ENCODE results near the gene EP400.
"Not testable (repeated sequence)": the region's sequence is repeated elsewhere in the genome, so short reads cannot be mapped to it uniquely, and the experiment has no call there.

Gene EP400

DNA sequence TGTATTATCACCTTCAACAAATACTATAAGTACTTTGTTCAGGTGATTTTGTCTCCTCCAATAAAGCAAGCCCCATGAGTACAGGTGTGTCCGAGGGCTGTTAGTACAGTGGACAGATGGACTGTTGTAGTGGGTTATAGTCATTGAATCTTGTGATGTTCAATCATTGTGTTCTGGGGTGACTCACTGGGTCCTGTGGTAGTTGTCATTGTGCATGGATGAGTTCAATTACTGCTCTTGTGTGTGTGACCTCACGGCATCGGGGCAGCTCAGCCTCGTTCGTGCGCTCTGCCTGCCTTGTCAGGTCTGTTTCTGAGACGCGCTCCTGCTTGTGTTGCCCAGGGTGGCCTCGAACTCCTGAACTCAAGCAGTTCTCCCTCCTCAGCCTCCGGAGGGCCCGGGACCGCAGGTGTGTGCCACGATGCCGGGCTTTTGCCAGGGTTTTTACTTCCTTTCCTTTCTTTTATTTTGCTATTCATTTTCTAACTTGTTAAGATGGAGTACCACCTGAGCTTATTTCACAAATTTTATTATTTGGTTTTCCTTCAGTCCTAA, 122.2 kb downstream of the EP400 start:
- no peak for DNase-seq

DNA sequence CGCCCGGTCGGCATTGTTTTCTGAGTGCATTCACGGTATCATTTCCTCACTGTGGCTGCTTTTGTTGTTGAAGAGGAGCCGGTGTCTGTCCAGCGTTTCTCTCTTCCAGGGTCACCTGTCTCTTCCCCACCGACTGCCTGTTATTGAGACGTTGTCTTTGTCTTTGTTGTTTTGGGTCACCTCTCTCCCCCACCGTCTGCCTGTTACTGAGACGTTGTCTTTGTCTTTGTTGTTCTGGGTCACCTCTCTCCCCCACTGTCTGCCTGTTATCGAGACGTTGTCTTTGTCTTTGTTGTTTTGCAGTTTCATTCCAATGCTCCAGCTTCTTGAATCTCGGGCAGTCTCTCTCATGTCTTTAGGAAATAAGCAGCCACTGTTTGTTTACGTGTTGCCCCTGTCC, 124.5 kb downstream of the EP400 start:
- DNase-seq: no peak

DNA sequence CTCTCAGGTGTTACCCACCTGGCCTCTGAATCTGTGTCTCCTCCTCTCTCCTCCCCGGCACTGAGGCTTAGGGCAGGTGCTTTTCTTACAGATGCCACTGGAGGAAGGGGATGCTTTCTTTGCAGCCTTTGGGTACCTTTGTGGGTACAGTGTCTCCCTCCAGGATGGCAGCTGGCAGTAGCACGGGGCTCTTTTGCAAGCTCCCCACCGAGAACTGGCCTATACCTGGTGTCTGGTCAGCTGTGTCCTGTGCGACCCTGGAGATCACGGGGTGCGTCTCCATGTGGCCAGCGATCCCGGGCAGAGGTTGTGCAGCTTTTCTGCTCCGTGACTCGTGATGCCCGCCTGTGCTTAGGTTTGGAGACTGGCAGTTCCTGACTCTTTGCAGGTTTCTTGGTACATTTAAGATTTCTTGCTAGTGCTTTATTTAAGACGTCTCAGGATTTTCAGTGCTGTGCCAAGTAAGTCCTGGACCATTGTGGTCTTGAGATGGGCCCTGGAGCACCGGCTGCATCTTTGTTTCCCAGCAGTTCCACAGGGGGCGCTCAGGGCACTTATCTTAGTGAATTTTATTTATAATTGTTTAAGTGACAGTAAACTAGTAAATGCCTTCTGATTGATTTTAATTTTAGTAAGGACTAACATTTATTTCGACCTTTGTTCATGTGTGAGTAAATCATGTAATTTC, 125.4 kb downstream of the EP400 start:
- no peak for DNase-seq

DNA sequence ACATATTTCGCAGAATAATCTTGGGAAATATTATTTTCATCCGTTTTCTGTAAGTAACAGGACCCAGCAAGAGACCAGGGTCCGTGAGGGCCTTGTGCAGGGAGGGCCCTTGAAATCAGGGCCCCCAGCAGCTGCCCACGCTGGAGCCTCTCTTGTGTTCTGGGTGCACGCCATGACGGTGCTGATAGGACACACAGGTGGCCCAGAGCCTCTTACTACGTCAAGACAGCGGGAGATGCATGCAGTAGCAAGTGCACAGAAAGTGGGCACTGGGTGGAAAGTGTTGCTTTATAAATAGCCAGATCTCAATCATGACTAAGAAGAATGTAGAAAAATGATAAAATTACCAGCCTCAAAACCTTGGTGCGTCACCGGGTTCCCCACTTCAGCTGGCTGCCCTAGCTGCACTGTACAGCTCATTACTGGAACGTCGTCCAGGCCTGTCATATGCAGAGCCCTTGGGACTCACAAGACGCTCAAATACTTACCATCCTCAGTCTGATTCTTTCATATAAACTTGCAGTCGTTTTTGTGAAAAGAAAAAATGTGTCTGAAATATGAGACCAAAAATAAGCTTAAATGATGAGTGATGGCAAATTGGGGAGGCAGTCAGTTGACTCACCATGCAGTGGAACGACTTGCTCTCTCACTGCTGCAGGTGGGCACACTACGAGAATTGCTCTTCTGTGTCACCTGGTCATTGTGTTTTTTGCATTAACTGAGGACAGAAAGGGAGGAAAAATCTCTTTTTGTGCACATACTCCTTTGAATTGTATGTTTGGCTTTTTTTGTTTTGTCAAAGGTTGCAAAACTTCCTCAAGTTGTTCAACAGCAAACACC, 126.2 kb downstream of the EP400 start:
- DNase-seq: no peak

DNA sequence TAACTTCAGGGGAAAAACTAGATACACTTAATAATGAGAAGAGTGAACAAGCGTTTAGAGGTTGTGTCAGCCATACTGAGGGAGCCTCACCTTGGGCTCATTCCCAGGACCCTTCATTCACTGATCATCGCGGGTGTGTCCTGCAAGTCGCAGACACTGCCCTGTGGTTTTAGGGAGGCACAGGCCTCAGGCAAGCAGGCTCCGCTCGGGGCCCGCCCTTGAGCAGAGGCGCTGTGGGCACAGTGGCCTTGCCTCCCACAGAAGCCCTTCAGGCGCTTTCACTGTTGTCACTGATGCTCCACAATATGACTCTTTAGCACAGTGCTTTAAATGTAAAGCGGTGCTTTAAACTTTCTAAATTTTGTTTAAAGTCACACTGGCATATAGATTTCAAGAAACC, 127.0 kb downstream of the EP400 start:
- no peak for DNase-seq

DNA sequence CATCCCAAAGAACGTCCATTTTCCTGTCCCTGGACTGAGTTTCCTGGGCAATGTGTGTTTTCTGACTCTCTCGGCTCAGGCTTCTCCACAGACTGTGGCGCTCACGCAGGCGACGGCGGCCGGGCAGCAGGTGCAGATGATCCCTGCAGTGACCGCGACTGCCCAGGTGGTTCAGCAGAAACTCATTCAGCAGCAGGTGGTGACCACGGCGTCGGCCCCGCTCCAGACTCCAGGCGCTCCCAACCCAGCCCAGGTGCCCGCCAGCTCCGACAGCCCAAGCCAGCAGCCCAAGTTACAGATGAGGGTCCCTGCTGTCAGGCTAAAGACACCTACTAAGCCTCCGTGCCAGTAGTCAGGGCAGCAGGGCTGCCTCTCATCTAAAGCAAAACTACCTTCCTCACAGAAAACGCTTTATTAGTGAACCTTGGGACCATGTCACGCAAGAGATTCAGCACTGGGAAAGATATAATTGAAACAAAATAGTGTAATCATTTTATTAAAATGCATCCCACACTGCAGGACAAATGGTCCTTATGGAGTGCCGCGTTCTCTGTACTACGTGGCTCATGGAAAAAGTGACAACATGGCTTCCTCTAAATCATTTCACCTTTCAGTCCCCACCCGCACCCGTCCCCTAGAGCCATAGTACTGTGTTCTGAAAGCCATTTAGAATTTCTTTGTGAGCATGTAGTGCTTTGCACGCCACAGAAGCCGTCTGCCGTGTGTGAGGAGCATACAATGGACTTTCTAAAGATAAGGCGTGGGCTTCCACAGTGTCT, 127.8 kb downstream of the EP400 start:
- DNase-seq: no peak

DNA sequence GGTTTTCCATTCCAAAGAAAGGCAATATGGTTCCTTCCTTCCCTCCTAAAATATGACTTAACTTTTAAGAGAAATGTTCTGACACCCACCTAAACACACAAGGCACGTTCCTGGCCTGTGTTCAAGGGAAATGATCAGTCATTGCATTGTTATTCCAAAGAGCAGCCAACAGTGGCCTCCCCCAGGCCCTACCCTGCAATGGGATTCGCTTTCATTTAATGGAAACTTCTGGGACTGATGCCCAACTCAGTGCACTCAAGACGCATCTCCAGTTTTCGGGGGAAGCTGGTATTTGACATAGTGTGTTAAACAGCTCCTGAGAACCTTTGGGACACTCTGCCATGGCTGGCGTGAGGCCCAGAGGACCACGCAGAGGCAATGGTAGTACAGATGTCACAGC, 128.4 kb downstream of the EP400 start:
- DNase-seq: no peak

DNA sequence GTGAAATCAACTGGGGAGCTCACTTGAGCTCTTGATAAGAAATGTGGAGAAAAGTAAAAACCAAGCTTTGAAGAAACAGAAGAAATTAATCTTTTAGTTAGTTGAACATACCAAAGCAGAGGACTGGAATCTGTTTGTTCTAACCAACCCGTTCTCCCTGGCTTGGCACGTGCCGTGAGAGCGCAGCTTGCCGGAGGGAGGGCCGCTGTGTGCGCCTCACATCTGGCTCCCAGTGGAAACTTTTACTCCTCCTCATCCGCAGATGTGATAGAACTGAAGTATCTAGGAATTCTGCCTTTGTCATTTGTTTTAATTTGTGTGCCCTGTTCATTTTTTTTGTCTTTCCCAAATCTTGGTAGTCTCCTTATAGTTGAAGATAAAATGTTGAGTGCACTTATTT, 129.5 kb downstream of the EP400 start:
- DNase-seq: no peak

DNA sequence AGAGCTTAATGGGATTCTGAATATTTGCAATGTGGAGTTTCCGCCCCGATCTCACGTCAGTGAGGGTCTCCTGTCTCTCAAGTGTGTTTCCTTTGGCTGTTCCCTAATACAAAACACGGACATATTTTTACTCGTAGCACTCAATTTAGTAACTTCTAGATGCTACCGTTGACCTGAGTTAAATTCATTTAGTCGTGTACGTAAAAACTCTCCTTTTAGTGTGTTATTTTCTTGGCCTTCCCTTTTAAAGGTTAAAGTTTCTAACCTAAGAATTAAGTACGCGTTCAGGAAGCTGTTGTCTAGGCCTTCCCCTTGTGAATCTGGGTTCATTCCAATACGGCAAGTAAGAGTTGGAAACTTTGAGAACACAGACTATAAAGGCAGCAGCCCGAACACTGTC, 130.0 kb downstream of the EP400 start:
- DNase-seq: no peak

DNA sequence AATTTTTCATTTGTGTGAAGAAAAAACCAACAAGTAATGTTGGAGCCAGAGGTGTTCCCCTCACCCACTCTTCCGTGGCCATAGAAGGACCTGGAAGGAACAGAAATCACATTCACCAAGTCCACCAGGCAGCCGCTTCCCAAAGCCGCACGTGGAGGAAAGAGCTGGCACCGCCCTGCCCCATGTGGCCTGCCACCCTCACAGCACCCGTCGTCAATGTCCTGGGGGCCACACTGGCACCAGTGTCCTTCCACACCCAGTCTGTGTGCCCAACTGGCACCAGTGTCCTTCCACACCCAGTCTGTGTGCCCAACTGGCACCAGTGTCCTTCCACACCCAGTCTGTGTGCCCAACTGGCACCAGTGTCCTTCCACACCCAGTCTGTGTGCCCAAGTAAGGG, 130.8 kb downstream of the EP400 start:
- not testable (repeated sequence) for DNase-seq

DNA sequence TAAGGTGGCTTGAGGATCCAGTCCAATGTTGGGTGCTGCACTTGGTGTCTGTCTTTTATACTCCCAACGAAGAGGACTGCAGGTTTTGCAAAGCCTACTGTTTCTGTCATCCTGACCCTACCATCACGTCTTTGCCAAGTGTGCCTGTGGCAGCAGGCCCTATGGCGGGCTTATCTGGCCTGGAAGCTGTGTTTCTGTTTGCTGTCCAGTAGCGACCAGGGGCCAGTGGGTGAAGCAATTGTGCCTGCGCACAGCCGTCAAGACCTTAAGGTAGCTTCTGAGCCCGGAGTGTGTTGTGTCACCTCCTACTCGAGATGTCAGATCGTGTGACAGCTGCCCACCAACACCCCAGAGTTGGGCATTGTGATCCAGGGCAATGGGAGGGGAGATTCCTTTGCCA, 131.7 kb downstream of the EP400 start:
- no peak for DNase-seq

DNA sequence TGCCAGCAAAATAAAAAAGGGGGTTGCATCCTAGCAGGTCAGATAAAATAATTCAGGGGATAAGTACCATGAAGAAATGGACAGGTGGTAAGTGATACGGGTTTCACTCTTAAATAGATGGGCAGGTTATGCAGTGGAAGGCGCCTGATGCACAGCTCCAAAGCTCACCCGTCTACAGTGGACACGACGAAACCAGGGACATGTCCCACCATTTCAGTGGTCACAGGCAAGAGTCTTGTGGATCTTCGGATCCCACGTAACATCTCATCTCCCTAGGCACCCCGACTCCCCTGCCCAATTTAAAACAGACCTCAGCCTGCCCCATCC, 133.8 kb downstream of the EP400 start:
- no peak for DNase-seq

DNA sequence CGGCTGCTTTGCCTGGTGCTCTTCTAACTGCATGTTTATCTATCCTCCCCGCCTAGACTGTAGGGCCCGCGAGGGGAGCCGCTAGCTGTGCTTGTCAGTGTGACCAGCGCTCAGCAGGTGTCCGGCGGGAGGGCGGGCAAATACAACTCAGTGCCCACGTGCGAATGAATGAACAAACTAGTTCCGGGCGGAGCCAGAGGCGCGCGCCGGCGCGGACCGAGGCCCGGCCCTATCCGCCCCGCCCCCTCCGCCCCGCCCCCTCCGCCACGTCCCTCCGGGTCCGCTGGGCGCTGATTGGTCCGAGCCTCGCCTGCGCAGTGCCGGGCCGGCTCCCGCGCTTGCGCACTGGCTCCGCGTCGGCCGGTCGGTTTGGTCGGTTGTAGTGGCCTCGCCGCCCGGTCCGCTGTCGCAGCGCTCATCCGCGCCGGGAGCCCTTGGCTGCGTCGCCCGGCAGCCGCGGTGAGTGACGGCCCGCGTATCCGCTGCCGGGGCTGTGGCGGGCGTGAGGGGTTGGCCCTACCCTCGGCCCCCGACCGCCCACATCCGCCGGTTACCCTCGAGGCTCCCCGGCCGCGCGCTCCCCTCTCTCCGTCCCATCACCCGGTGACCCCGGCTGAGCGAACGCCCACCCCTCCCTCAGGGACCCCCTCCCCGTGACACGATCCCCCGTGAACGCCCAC, 134.3 kb downstream of the EP400 start:
- DNase-seq: peak; percentile 56 to 88

DNA sequence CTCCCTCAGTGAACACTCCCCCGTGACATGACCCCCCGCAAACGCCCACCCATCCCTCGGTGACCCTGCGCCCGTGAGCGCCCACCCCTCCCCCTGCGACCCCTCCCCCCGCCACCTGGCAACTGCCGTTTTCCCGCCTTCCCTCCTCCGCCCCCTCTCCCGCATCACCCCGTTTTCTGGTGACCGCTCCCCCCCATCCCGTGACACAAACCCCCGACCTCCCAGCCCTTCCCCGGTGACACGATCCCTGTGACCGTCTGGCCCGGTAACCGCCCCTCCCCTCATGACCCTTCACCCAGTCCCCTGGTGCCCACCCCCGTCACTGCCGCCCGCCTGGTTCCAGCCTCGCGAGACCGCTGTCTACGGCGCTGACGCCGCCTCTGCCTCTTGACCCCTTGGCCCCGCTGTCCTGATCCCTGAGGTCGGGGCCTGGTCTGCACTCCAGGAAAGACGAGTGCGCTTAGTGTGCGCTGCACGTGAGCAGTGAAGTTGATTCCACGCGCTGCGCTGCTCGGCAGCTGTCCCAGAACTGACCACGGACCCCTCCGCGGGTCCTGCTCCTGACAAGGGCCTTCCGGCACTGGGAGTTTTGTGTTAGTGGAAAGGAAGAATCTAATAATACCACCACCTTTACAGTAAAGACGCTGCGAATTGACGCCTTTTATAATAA, 135.0 kb downstream of the EP400 start:
- DNase-seq: peak; percentile 49 to 53

DNA sequence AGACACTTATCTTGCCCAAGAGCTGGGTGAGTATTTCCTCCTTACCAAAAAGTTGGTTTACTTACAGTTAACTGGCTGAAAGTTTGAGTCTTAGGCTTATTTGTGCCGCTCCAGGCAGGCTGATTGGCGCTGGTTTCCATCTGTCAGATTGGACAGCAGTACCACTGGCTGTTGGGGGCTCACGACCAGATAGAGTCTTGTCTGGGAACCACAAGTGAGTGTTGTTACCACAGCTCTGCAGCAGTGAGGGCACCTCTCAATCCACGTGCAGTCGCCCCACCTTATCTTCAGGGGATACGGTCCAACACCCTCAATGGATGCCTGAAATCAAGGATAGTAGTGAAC, 135.5 kb downstream of the EP400 start:
- no peak for DNase-seq

DNA sequence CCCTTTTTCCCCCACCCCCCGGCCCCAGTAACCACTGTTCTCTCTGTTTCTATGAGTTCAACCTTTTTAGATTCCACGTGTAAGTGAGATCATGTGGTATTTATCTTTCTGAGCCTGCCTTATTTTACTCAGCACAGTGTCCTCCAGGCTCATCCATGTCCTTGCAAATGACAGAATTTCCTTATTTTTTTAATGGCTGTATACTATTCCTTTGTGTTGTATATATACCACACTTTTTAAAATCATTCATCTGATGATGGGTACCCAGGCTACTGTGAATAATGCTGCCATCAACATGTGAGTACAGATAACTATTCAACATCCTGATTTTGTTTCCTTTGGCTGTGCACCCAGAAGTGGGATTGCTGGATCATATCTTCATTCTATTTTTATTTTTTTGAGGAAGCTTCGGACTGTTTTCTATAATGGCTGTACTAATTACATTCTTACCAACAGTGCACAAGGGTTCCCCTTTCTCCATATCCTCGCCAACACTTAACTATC, 139.7 kb downstream of the EP400 start:
- no peak for DNase-seq

DNA sequence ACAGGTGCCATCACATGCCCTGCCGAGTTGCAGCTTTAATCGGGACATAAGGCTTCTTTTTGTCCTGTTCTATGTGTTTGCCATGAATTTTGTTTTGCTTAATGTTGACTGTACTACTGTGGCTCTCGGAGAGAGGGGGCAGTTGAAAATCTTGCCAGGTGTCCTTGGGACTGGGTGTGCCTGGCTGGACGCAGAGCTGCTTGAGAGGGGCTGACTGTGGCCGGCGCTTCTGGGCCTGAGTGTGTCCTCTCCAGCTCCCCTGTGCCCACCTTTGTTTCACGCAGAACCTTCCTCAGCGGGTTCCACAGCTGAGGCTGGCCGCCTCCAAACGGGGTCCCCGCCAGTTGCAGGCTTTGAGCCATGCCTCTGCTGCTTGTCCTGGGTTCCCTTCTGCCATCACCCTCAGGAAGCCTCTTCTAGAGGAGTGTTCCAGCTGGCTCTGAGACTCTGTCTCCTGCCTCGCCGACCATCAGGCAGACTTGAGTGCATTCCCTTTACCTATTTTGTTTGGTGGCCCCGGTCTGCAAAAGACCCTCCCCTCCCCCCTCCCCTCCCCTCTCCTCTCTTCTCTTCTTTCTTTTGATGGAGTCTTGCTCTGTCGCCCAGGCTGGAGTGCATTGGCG, 144.6 kb downstream of the EP400 start:
- no peak for DNase-seq

DNA sequence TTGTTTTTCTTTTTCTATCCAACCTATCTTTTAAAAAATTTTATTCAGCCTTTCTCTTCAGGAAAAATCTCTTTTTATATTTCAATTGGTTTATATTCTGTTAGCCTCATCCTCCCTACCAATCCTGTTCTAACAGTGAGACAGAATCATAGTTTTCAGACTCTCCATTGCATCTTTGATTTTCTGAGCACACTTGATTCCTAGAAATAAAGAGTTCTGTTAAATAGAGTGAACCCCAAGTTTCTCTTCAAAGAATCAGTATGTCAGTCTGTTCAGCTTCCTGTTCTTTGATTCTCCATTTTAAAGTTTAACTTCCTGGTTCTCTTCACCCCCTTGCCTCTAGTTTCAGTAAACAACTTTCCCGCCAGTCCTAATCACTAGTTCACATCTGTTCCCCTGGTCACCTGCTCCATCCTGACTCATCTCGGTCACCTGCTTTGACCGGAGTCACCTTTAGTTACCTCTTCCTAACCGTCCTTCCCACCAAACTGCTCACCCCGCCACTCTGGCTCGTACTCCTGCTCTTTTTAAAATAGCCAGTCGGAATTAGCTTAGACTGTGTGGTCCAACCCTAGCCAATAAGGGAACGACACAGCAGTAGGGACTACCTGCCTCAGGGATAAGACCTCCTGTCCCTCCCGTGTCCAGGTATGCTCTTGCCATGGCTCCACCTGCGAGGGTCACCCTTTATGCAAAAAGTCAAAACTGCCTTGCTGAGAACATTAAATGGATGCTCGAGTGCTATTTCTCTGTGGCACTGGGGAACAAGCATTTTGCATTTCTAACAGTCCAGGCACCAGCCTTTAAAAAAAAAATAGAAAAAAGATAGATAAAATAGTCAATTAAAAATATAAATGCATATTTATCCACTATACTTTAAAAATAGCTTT, 146.0 kb downstream of the EP400 start:
- no peak for DNase-seq

DNA sequence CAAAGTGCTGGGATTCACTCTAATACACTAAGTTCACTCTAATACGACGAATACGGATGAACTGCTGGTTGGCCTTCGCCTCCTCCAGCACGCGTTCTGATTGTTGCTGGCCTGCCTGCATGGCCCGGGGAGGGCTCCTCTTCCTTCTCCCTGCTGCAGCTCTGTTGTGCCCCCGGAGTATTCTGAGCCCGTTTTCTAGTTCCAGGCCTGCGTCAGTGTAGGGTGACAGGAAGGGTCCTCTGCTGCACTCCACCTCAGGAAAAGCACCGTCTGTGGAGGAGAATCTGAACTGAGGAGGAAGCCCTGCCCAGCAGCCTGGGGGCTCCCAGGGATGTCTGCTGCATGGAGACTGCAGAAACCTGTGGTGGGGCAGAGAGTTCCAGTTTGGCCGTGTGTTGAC, 150.0 kb downstream of the EP400 start:
- DNase-seq: no peak

DNA sequence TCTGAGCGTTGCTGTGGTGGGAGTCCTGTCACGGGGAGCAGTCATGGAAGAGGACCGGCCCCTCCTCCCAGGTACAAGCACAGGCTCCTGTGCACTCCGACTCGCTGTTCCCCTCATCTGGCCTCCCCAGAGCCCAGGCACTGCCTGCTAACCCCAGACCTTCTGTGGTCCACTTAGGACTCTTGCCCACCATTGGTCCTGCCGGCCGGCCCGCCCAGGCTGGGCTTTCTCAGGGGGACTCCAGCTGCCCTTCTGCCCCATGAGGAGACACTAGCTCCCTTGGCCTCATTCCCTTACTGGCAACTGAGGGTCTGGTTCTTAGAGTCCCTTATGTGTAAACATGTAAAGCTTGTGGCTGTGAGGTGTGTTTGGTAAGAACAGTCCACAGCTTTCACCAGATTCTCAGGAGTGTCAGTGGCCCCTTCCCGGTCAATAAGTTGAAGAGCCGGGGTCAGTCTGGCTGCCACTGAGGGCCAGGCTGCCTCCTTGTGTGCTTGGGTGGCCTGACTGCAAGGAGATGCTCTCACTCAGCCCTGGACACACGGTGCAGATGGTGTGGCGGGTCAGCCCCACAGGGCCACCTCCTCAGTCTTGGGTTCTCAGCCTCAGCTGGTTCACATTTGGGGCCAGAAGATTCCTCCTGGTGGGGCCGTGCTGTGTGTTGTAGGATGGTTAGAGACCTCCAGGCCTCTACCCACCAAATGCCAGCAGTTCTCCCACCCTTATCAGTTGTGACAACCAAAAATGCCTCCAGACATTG, 150.7 kb downstream of the EP400 start:
- no peak for DNase-seq
